Right lobe of liver (tissue), 4 donors: Measurements from ENCODE around the gene ZNF540.

ENCODE experiments used
- CTCF ChIP-seq, 4 donors: fragments of 200-600 bp in 3 of 4; fragments of 450-650 bp in 1 of 4; IDR thresholded peaks; one replicate each; pipeline versions ENCODE4 v1.5.1 to v1.8.0; 2016 to 2022; ENCODE audit warnings: antibody characterized with exemption in 4 of 4, mild to moderate bottlenecking in 2 of 4
- POLR2A ChIP-seq: fragments of 450-650 bp; IDR thresholded peaks from one replicate; pipeline ENCODE4 v1.6.1; 2017; ENCODE audit warnings: antibody characterized with exemption, mild to moderate bottlenecking
- donor health status: DM: no; HTN: no; CAD: no.
- donor health status: DM: no; HTN: no; CAD: no.
- donor health status: DM: no; HTN: yes; CAD: no.

- TF ChIP-seq CTCF (IDR thresholded peaks at IDR 0.05) = no peak
- TF ChIP-seq POLR2A = no peak
These were observed 40.7 kb downstream of the ZNF540 start for GRCh38 chr19:37635076-37636056.
